Raji (cell line): ENCODE results near the gene PERCC1.

Experiments
- POLR2A ChIP-seq: IDR thresholded peaks from 2 replicates; pipeline ENCODE4 v1.6.1; 2011; ENCODE audit warnings: low read depth, low read length, control low read depth; ENCODE audit not compliant: insufficient read depth

The PERCC1 gene

DNA sequence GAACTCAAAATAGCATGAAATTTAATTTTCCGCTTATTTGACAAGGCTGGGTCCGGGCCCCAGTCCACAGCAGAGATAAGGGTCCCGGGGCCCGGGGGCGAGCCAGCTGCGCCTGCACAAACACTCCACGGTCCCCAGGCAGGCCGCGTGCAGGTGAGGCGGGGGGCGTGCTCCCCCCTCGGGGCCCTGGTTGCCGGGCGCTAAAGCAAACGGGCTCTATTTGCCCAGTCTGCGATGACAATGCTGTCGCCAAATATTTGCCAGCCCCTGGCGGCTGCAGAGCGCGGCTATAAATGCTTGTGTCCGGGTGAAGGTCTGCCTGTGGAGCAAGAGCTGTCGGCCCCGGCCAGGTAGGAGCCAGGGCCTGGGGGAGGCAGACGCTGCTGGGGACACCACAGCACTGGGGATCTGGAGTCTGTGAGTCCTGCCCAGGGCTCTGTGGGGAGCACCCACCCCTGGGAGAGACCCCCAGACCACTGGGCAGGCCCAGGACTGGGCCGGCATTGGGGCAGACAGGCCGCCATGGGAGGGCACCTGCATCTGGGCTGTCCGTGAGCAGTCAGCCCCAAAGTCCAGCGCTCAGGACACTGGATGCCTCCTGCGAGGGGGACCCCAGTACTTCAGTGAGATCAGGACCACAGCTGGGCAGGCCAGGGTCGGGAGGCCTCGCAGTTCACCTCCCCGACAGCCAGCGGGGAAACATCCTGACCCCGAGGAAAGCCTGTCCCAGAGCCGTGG lies at the start of gene PERCC1:
PERCC1 (plus strand) TSS at position 320 of the 738 bp plus-strand sequence. CDS start 1,516 bp downstream, outside the sequence.
- TF ChIP-seq POLR2A = no peak

DNA sequence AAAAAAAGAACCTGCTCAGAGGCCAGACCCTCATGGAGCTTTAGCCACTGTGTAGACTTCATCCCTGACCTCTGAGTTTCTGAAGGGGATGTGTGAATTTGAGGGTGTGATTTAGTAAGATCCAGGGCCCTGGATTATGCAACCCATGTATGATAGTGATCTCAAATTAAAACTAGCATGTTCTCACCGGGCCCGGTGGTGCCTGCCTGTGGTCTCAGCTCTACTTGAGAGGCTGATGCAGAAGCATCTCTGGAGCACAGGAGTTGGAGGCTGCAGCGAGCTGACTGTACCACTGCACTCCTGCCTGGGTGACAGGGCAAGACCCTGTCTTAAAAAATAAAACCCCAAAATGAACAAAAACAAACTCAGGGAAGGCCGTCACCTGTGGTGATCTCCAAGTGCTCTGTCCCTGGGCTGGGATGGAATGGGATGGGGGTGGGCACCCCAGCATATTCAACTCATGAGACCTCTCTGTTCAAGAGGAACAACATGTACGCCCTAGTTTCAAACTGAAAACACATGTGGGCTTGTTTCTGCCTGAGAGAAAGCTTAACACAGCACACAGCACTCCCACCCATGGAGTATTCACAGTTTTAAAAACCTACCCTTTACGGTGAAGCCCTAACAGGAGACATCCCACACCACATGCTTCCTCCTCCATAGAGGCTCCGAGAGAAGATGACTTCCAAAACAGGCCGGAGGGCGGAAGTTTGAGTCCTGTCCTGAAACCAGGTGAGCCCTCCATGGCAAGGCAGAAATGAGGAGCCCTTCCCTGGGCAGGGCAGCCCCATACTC lies 49.1 kb upstream of the PERCC1 start:
- TF ChIP-seq POLR2A = no peak

DNA sequence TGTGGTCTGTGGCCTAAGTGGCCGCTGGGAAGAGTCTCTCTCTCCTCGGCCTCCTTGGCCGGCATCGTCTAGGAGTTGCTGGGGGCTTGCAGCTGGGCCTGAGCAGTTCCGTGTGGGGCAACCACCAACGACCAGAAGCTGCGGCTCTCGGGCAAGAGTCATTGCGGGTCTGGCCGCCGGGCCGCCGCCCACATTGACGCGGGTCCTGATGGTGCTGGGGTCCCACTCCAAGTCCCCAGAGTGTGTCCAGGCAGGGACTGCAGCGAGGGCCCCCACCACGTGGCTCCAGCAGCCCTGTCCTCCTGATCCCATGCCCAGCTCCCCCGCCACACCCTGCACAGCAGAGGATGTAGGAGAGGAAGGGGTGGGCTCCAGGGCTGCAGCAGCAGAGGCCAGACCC lies 47.3 kb upstream of the PERCC1 start:
- no peak for TF ChIP-seq POLR2A

- TF ChIP-seq POLR2A = no peak
These were observed 45.6 kb upstream of the PERCC1 start for GRCh38 chr16:1385232-1385631.

DNA sequence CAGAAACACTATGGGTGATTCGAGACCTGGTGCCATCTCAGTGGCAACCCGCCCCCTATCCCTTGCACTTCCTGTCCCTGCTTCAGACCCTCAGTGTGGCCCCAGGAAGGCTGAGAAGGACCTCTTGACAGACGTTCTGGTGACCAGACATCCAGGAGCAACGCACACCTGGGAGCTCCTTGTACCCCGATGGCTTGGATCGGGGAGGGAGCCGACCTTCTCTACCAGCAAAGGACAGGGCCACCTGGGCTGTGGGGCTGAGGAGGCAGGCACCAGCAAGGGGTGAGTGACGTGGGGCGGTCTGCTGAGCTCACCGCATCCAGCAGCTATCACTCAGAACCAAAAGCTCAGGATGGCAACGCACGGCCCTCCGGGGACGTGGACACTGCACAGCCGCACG lies 43.5 kb upstream of the PERCC1 start:
- no peak for TF ChIP-seq POLR2A

DNA sequence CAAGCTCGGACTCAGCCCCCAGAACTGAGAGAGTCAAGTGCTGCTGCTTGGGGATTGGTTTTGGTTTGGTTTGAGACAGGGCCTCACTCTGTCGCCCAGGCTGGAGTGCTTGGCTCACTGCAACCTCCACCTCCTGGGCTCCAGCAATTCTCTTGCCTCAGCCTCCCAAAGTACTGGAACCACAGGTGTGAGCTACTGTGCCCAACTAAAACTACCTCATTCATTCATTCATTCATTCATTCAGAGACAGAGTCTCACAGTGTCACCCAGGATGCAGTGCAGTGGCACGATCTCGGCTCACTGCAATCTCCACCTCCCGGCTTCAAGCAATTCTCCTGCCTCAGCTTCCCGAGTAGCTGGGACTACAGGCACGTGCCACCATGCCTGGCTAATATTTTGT lies 41.1 kb upstream of the PERCC1 start:
- no peak for TF ChIP-seq POLR2A

- TF ChIP-seq POLR2A = no peak
These were observed 40.6 kb upstream of the PERCC1 start for GRCh38 chr16:1390239-1390779.

DNA sequence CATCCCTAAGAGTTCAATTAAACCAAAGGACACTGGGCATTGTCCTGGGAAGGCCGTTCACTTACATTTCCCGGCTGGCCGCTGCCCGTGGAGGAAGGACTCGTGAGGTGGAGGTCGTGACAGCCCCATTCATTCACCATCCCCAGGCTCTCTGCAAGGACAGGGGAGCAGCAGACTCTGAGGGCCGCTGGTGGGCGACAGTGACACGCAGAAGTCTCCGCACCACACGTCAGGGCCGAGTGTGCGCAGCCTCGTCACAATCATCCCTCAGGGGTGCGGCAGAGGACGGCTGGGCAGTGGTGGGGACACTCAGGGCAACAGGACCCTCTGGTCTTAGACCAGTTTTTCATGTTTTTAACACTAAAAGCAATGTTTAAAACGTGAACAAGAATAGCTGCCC lies 38.1 kb upstream of the PERCC1 start:
- TF ChIP-seq POLR2A = no peak

GRCh38 chr16:1393613-1394176 lies 37.2 kb upstream of the PERCC1 start:
- TF ChIP-seq POLR2A = no peak

- no peak for TF ChIP-seq POLR2A
These were observed 36.4 kb upstream of the PERCC1 start for GRCh38 chr16:1394367-1394951.

DNA sequence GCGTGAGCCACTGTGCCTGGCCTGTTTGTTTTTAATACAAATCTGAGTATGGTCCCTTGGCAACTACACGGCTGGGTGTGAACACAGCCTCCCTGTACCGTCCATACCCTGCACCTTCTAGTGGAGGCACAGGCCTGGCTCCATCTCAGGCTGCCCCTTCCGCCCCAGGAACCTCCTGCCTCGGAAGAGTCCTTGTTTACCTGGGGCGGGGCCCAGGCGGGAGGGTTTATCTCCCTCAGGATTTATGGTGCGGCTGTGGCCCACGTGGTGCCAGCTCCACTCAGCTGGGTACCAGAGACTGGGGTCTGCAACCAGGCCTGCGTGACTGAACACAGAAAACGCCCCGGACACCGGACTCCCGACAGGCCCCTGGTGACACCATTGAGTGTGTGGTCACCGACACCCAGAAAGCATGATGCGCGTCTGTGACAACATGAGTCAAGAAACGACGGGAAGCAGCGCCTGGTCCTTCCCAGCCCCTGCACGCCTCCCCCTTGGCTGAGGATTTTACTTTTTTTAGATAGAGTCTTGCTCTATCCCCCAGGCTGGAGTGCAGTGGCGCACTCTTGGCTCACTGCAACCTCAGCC lies 35.3 kb upstream of the PERCC1 start:
- TF ChIP-seq POLR2A = no peak

DNA sequence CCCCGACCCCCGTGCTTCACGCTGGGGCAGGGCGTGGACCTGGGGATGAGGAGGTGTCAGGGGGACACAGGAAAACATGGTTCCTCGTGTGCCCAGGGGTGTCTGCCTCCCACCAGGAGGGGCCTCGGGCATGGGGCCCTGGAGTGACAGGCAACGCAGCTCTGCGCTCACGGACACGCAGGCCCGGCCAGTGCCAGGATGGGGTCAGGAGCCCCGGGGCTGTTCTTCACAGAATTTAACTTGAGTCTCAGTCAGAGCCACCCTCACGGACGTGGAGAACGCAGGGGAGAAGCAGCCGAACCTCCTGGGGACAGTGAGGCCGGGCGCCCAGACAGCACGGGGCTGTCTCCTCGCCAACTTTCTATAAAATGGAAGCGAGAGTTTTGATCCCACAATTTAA lies 33.1 kb upstream of the PERCC1 start:
- TF ChIP-seq POLR2A = no peak

GRCh38 chr16:1398351-1398750 lies 32.5 kb upstream of the PERCC1 start:
- TF ChIP-seq POLR2A = no peak

DNA sequence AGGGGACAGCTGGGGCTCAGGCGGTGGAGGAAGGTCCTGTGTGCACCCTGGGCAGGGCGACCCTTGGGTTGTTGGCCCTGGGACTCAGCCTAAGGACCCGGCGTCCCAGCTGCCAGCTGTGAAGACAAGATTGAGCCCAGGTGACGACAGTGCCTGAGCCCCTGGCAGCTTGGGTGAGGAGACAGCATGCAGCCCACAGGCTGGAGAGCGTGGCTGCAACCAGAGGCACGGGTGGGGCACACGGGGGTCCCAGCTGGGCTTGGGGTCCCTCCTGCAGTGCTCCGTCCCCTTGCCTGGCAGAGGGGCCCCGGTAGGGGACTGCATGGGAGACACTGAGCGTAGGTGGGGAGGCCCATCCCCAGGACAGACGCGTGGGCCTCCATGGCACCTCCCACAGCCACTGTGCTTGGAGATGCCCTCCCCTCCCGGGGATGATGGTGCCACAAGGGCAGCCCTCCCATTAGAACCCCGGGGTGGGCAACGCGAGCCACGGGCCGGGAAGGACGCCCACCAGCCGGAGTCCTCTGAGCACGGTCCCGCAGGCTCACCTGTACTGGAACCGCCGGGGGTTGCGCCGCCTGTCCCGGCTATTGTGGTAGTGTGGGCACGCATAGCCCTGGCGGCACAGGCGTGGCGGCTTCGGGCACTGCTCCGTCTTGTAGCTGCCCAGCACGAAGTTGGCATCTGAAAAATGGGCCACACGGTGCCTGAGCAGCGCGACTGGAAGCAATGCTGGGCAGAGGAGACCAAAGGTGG lies 31.9 kb upstream of the PERCC1 start:
- TF ChIP-seq POLR2A = no peak

DNA sequence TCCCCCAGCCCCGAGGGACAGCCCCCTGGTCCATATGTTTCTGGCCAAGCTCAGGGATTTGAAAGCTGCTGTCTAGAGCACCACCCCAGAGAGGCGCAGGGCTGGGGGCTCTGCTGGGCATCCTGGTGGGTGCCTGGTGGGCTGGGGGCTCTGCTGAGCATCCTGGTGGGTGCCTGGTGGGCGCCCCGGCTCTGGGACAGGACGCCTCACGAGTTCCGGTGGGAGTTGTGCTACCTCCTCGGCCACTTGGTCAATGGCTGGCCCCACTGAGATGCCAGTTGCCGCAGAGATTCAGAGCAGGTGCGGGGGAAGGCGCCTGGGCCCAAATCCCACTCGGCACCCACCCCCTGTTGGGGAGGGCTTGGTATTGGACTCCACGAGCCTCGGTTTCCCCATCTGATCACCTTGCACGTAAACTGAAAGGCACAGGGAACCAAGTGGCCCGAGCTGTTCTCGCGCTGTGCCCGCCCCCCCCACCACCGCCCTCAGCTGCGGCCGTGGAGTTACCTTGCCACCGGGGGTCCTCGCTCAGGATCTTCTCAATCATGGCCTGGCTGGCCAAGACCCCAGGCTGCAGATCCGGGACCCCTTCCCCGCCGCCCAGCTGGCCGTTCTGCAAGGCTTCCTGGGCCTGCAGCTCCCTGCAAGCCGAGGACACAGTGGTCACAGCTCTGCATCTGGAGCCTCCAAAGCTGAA lies 29.7 kb upstream of the PERCC1 start:
- no peak for TF ChIP-seq POLR2A
